HG02885 (cell line): ENCODE results near the gene UNC80.

Experiments
- ATAC-seq: cut with Tn5 transposase; IDR thresholded peaks from one replicate; pipeline ENCODE4 v1.9.1; 2021; ENCODE audit warnings: mild to moderate bottlenecking; ENCODE audit not compliant: unreplicated experiment, poor library complexity

Gene UNC80

GRCh38 chr2:209958016-209958415 lies 186.4 kb downstream of the UNC80 start:
- ATAC-seq = no peak

DNA sequence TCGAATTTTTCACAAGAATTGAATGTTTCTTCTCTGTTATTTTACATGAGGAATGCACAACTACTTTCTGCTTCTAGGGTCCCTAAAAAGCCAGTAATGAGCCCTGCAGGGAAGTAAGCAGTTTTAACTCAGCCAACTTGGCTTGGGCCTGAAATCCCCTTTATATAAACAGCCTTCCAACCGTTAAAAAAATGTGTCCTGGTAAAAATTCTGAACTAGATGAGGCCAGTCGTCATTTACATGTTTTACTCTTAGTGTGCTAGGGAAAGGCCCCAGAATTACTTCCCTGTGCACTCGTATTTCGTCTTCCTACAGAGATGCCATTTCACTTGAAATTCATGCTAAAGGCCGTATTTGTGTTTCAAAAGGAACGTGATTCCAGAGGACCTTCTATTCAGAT lies 188.4 kb downstream of the UNC80 start:
- no peak for ATAC-seq

DNA sequence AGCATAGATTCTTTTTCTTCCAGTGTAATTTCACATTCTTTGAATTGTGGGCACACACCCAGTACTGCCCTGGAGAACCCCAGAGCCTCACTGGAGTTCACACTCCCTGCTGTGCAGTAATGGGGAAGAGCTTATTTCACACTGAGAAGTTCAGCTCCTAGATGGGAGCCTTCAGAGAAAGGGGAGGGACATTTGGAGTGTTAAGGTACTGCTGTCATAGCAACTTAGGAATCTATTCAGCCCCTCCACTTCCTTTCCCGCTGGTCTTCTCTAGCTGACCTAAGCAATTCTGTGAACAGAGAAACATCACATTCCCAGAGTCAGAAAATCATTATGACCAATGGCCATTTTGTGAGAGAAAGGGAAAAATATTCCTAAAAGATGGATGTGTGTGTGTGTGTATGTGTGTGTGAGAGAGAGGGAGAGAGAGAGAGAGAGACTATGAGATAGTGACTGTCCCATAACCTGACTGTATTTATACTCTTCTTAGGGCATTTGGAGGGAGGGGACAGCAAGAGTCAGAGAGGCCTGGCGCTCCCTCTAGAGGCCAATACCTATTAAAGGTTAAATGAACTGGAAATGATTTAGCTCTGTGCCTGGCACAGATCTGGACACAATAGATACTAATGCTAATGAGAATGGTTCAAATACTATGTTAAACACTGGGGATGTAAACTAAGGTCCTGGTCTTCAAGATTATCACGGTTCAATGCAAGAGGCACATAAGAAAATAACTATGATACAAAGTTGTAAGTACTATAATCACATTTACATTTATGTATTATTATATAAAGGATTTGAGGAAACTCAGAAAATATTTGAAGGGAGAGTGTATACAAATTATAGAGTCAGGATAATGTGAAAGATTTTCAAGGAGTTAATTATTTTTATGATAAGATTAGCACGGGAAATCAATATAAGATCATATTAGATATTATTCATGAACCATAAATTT lies 189.3 kb downstream of the UNC80 start:
- peak; percentile 97 for ATAC-seq

DNA sequence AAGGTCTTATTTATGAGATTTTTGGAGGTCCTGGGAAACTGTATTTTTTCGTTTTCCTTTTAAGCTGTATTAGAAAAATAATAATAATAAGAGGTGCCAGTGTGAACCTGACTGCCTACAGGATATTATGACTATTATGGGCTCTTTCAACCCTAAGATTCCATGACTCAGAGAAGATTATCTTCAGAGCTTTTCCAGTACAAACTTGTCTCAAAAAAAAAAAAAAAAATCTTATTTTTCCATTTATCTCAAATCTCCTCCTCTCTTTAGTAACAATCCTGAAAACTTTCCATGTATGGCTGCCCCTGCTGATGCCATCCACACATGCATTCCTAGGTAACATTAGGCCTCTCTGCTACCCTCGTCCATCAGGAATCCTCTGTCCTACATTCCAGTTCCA lies 194.1 kb downstream of the UNC80 start:
- ATAC-seq = no peak

GRCh38 chr2:209969692-209970091 lies 198.1 kb downstream of the UNC80 start:
- ATAC-seq = no peak

- ATAC-seq = no peak
Measured at GRCh38 chr2:209970271-209970670, 198.6 kb downstream of the UNC80 start.

GRCh38 chr2:209970711-209971110 lies 199.1 kb downstream of the UNC80 start:
- no peak for ATAC-seq

GRCh38 chr2:209973328-209973727 lies 201.7 kb downstream of the UNC80 start:
- ATAC-seq = no peak

- no peak for ATAC-seq
Measured at GRCh38 chr2:209974576-209974975, 202.9 kb downstream of the UNC80 start.

DNA sequence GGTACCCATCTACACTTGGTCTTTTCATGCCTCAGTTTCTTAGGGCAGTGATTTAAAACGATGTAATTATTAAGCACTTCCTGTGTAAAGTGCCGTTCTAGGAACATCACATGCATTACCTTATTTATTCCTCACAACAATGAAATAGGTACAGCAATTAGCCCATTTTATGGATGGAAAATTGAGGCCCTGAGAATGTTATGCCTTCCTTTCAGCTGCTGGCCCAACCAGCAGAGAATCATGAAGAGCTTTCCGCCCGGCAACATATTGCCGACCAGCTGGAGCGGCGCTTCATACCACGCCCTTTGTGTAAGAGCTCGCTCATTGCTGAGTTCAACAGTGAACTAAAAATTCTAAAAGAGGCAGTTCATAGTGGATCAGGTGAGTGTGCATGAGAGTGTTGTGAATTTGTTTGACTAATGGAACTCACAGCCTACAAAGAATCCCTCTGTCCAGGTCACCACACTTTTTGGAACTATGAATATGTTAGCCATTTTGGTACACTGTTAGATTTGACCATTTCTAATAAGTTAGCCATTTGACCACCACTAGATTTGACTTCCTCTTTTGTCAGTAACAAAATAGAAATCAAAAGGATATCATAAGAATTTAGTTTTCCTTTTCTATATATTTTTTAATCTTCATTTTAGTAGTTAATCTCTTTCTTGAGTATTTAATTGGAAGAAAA lies 205.2 kb downstream of the UNC80 start:
- no peak for ATAC-seq

DNA sequence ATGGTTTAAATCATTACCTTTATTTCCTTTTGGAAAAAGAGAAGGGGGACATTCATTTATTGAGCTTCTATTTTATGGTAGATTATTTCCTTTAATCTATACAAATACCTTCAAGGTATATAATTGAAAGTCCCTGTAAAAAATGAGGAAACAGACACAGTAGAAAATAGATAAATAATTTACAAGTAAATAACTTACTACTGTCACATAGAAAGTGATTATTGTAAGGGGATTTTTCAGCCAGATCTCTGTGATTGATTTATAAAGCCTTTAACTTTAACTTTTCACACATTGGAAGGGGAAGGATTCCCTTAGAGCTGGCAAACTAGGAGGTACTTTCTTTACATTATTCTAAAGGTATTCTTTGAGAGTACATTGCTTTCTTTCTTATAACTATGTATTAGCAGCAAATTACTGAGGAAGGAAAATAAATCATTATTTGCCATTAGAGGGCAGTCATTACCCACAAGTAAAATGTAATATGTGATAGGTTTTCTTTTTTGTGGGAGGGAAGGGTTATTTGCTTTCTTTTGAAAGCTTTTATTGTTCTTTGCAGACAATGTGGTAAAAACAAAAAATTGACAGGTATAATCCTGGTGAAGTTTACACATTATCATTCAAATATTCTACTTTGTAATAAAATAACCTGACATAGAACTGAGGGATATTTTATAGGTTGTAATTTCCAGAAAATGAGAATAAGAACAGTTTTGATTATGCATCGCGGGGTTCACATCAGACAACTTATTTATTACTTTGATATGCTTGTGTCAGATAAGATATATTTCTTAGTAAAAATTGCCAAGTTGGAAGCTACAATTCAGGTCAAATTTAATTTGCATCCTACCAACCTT lies 206.0 kb downstream of the UNC80 start:
- ATAC-seq = no peak

DNA sequence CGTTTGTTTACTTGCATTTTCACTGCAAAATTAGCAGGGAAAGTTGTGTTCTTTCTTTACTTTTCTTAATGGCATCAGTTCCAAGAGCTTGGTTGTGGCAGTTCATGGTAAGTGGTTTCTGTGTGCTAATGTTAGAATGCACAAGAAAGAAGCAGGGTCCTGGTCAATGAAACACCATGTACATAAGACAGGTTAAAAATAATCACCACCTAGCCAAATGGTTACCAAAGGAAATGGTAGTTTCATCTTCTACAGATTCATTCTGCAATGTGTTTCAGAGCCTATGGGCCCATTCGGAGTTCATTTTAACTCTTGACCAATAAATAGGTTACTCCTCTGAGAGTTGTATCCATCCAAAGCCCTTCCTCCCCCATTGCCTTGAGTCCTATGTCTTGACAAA lies 212.7 kb downstream of the UNC80 start:
- no peak for ATAC-seq

GRCh38 chr2:209985874-209986273 lies 214.2 kb downstream of the UNC80 start:
- ATAC-seq = no peak

DNA sequence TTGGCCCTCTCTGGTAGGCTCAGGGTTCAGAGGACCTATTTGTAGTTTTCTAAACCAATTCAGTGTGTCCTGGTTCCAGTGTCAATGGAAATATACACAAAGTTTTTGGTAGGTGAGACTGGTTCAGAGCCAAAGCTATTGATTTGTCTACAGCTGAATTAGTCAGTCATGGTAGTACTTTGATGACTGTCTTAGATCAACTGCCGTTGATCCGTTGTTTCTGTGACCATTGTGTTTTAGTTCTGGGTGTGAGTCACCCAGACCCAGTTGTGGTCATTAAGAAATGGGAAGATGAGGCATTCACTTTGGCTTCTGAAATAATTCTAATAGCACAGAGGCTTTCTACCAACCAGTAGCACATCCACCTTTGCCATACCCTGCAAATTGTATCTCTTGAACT lies 214.8 kb downstream of the UNC80 start:
- no peak for ATAC-seq

DNA sequence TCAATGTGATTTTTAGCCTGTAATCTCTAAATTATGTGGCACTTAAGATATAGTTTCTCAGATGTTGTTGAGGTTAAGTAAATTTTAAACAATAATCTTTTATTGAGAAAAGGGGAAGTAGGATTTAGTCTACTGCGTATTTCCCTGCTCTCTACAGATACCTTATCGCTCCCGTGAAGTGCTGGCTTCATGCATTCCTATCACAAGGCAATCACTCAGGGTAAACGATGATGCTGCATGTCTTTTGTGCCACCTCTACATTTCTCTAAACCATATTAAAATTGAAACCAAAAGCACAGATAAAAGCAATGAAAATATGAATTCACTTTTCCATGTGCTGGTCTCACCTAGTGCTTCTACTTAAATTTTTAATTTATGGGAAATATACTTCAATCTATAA lies 216.4 kb downstream of the UNC80 start:
- peak; percentile 44 for ATAC-seq

DNA sequence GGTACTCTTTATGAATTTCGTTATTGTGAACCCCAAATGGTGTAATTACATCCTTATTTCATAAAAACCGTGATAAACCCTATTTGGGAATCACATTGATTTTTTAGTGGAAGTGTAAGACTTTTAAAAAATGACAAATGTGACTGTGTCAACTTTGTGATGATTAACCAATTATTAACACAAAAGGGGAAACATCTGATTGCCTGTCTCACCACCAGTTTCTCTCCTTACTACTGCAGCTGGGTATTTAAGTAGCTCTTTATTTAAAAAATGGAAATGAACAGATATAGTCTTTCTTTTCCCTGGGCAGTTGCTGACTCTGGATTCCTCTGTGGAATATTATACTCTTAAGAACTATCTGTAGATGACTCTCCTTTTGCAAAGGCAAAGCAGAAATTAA lies 219.2 kb downstream of the UNC80 start:
- no peak for ATAC-seq

DNA sequence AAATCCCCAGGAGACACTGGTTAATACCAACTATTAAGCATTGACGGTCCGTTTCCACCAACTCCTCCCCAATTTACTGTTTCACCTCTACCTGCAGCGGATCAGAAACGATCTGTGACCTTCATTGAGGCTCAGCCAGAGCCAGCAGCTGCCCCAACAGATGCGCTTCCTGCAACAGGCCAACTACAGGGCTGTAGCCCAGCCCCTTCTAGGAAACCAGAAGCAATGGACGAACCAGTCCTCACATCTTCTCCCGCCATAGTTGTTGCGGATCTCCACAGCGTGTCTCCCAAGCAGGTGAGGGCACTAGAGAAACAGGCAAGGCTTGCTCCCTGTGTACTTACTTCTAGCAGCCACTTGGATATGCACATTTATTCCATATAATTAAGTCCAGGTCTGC lies 222.3 kb downstream of the UNC80 start:
- no peak for ATAC-seq

- no peak for ATAC-seq
Measured at GRCh38 chr2:209998596-209998995, 227.0 kb downstream of the UNC80 start.

DNA sequence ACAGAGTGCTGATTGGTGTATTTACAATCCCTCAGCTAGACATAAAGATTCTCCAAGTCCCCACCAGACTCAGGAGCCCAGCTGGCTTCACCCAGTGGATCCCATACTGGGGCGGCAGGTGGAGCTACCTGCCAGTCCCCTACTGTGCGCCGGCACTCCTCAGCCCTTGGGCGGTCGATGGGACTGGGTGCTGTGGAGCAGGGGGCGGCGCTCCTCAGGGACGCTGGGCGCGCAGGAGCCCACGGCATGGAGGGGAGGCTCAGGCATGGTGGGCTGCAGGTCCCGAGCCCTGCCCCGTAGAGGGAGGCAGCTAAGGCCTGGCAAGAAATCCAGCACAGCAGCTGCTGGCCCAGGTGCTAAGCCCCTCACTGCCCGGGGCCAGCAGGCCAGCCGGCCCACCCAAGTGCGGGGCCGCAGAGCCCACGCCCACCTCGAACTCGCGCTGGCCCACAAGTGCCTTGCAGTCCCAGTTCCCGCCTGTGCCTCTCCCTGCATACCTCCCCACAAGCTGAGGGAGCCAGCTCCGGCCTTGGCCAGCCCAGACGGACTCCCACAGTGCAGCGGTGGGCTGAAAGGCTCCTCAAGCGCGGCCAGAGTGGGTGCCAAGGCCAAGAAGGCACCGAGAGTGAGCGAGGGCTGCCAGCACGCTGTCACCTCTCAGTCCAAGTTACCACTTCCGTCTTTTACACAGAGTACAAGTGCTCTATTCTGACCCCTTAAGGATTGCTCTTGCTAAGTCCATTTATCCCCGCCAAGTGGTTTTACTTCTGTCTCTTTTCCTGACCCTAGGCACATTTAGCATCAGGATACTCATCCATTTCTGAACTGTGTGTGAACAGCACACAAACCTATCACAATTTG lies 229.1 kb downstream of the UNC80 start:
- no peak for ATAC-seq
